HCT116 (cell line): ENCODE data around the gene PHF11. TPM values are rescaled to one million over a fixed set of nuclear protein-coding genes. Genes with fewer than 3 reads are reported as not detected.

ENCODE experiments used
- ATAC-seq: fragments of 200-7000 bp; cut with Tn5 transposase; 2 replicates; pipeline ENCODE4 v1.9.1; 2020; ENCODE audit warnings: mild to moderate bottlenecking, moderate library complexity
- BruUV-seq: library from RNA; stranded (reverse); fragments of 400-500 nt; replicated peaks from 2 replicates; lab custom pipeline; 2021; lab: Mats Ljungman, UMichigan
- CTCF ChIA-PET: fragments of 300-600 bp; sonication (Branson Sonifier 250); formaldehyde crosslinking; loops from one replicate; lab custom pipeline; 2021; ENCODE audit warnings: antibody characterized with exemption; lab: Charles Lee
- POLR2A ChIA-PET: fragments of 300-600, 350-600 bp; sonication (Branson Sonifier 250); formaldehyde crosslinking; loops from one replicate; lab custom pipeline; 2021; ENCODE audit warnings: antibody characterized with exemption; lab: Charles Lee
- RAD21 ChIA-PET, 2 experiments: fragments of 300-600 bp; sonication (Branson Sonifier 250); formaldehyde crosslinking; loops; one replicate each; lab custom pipeline; 2023; ENCODE audit warnings: low total read pairs in 2 of 2; ENCODE audit not compliant: uncharacterized antibody in 2 of 2, unreplicated experiment in 2 of 2, low non-redundant PET in 1 of 2; lab: Charles Lee
- DNase-seq: peaks from one replicate; pipeline ENCODE4 v3.0.0-alpha.2; 2010; ENCODE audit warnings: low read depth, low spot score
- H2AFZ ChIP-seq: fragments of 200-600 bp; shearing (Covaris generic), sonication (generic); 2 replicates; pipeline ENCODE4 v1.6.1; 2017; ENCODE audit warnings: low read depth, mixed run types, mixed read lengths, antibody characterized with exemption, low read length; ENCODE audit not compliant: poor library complexity, severe bottlenecking
- H3K27ac ChIP-seq: 2 replicates; pipeline ENCODE4 v1.5.1; 2012; ENCODE audit warnings: low read depth, low read length
- H3K27me3 ChIP-seq: fragments of 200-600 bp; sonication (generic); 2 replicates; pipeline ENCODE4 v1.6.1; 2016; ENCODE audit warnings: mixed run types, low read length, mixed read lengths; ENCODE audit not compliant: insufficient read depth
- H3K36me3 ChIP-seq, 2 experiments: fragments of 200-500 bp in 1 of 2; fragments of 200-600 bp in 1 of 2; sonication (Bioruptor generic) in 1 of 2; sonication (generic) in 1 of 2; 2 replicates each; pipeline versions ENCODE4 v1.5.1 to v1.6.1; 2014 to 2016; ENCODE audit warnings: low read length in 2 of 2, inconsistent platforms in 1 of 2, mixed read lengths in 1 of 2, mixed run types in 1 of 2; ENCODE audit not compliant: insufficient read depth in 2 of 2, control insufficient read depth in 1 of 2
- H3K4me1 ChIP-seq, 2 experiments: fragments of 200-600 bp in 1 of 2; sonication (generic) in 1 of 2; 2 replicates each; pipeline versions ENCODE4 v1.5.1 to v1.6.1; 2012 to 2017; ENCODE audit warnings: low read length in 2 of 2, inconsistent platforms in 1 of 2, mild to moderate bottlenecking in 1 of 2, mixed read lengths in 1 of 2, mixed run types in 1 of 2, moderate library complexity in 1 of 2; ENCODE audit not compliant: insufficient read depth in 2 of 2, control insufficient read depth in 1 of 2
- H3K4me2 ChIP-seq: fragments of 200-600 bp; sonication (generic); 2 replicates; pipeline ENCODE4 v1.6.1; 2017; ENCODE audit warnings: mixed run types, low read length, mixed read lengths
- H3K4me3 ChIP-seq, 2 experiments: fragments of 200-600 bp in 1 of 2; sonication (generic) in 1 of 2; replicated peaks in 1 of 2; 2 replicates each; pipeline ENCODE4 v1.5.1; 2011 to 2016; ENCODE audit warnings: low read length in 2 of 2, control low read depth in 1 of 2, low read depth in 1 of 2, mild to moderate bottlenecking in 1 of 2, mixed read lengths in 1 of 2, mixed run types in 1 of 2
- H3K79me2 ChIP-seq: fragments of 200-600 bp; sonication (generic); 2 replicates; pipeline ENCODE4 v1.6.1; 2017; ENCODE audit warnings: mild to moderate bottlenecking, mixed run types, low read length, moderate library complexity, mixed read lengths; ENCODE audit not compliant: insufficient read depth
- H3K9ac ChIP-seq: fragments of 200-600 bp; sonication (generic); 2 replicates; pipeline ENCODE4 v1.6.1; 2016; ENCODE audit warnings: low read length, mixed read lengths
- H3K9me2 ChIP-seq: fragments of 200-600 bp; sonication (generic), shearing (Covaris generic); 2 replicates; pipeline ENCODE4 v1.6.1; 2017; ENCODE audit warnings: mixed run types, mild to moderate bottlenecking, moderate library complexity; ENCODE audit not compliant: insufficient read depth
- H3K9me3 ChIP-seq, 2 experiments: fragments of 200-500 bp in 1 of 2; fragments of 200-600 bp in 1 of 2; sonication (Bioruptor generic) in 1 of 2; sonication (generic) in 1 of 2; 2 replicates each; pipeline ENCODE4 v1.6.1; 2014 to 2017; ENCODE audit warnings: low read length in 2 of 2, mixed read lengths in 2 of 2, inconsistent platforms in 1 of 2, low read depth in 1 of 2, mild to moderate bottlenecking in 1 of 2, mixed run types in 1 of 2, moderate library complexity in 1 of 2; ENCODE audit not compliant: control insufficient read depth in 1 of 2, insufficient read depth in 1 of 2
- H4K20me1 ChIP-seq: fragments of 200-600 bp; sonication (generic), shearing (Covaris generic); 2 replicates; pipeline ENCODE4 v1.6.1; 2017; ENCODE audit warnings: mixed run types, mild to moderate bottlenecking, moderate library complexity; ENCODE audit not compliant: insufficient read depth
- CBX3 ChIP-seq: IDR thresholded peaks from 2 replicates; pipeline ENCODE4 v1.6.1; 2012; ENCODE audit warnings: low read depth
- CTCF ChIP-seq, 3 experiments: fragments of 200-600 bp in 1 of 3; sonication (generic) in 1 of 3; IDR thresholded peaks in 2 of 3; conservative IDR thresholded peaks in 1 of 3; 2 replicates each; pipeline ENCODE4 v1.5.1; 2012 to 2017; ENCODE audit warnings: low read depth in 2 of 3, low read length in 2 of 3, antibody characterized with exemption in 1 of 3, borderline replicate concordance in 1 of 3, control low read depth in 1 of 3, mild to moderate bottlenecking in 1 of 3, mixed read lengths in 1 of 3, mixed run types in 1 of 3, moderate library complexity in 1 of 3; ENCODE audit not compliant: insufficient read depth in 1 of 3
- FOSL1 ChIP-seq: IDR thresholded peaks from 2 replicates; pipeline ENCODE4 v1.6.1; 2012; ENCODE audit warnings: low read depth
- POLR2AphosphoS5 ChIP-seq: IDR thresholded peaks from 2 replicates; pipeline ENCODE4 v1.6.1; 2011; ENCODE audit warnings: mild to moderate bottlenecking, low read depth, low read length, moderate library complexity
- TCF7L2 ChIP-seq: IDR thresholded peaks from 2 replicates; pipeline ENCODE4 v1.7.0; 2011; ENCODE audit warnings: borderline replicate concordance, inconsistent platforms; ENCODE audit not compliant: insufficient read depth, insufficient read length; ENCODE audit errors: extremely low read depth
- ZNF274 ChIP-seq: fragments of 200-500 bp; sonication (Bioruptor generic); IDR thresholded peaks from 2 replicates; pipeline ENCODE4 v1.6.1; 2014; ENCODE audit warnings: mild to moderate bottlenecking, low read depth, low read length, inconsistent platforms
- intact Hi-C: fragments of 100-400 bp; cut with micrococcal nuclease; formaldehyde crosslinking; loops from 2 replicates; pipeline ENCODE4 v1.10.0; 2022
- total RNA-seq: library from RNA; stranded (reverse); gene quantifications from one replicate; pipeline ENCODE4 v1.2.1, GENCODE V29; 2021; ENCODE audit not compliant: unreplicated experiment

PHF11 gene
- total RNA-seq, 1 experiment from 2014 or later = 12.1 TPM

GRCh38 chr13:49569993-49570689, 74.4 kb downstream of the PHF11 start:
- Histone ChIP-seq H3K4me1 (no peaks in the 10 kb centered on the region), H2AFZ (no peak overlapping the region), H3K9ac (no peak overlapping the region), H3K9me2 (no peaks in the 10 kb centered on the region), H3K4me3 (no peak overlapping the region), H3K79me2 (peaks cover 4% of the 10 kb centered on the region; the same call in 1 of the 2 replicates)
- intact Hi-C loops = no loop called here
- no peak for DNase-seq
- BruUV-seq = no TSS peak
- POLR2A ChIA-PET = no interaction called here
- TF ChIP-seq CTCF (IDR thresholded peaks at IDR 0.05 in 2 of 3, conservative IDR thresholded peaks at IDR 0.05 in 1 of 3; ENCODE audit: borderline replicate concordance in 1 of 3, insufficient read depth in 1 of 3, low read depth in 2 of 3, low read length in 2 of 3) = no peak
- no peak for TF ChIP-seq ZNF274
- no peak for TF ChIP-seq POLR2AphosphoS5
- no peak for TF ChIP-seq TCF7L2
- TF ChIP-seq CBX3 = no peak
- no peak for TF ChIP-seq FOSL1
- TF ChIP-seq, all 23 proteins: peak for 0
- ChIA-PET RAD21 (no interaction called here), CTCF (no interaction called here)
- Histone ChIP-seq H3K9me3 (no peaks in the 10 kb centered on the region), H3K27ac (no peak overlapping the region), H3K36me3 (no peaks in the 10 kb centered on the region), H3K4me2 (no peak overlapping the region), H3K27me3 (no peaks in the 10 kb centered on the region), H4K20me1 (no peaks in the 10 kb centered on the region)
- no peak for ATAC-seq
